ENCODE measurements around the gene FMO5. TPM values are rescaled to one million over a fixed set of nuclear protein-coding genes. Genes with fewer than 3 reads are reported as not detected.
"Not testable (repeated sequence)": the region's sequence is repeated elsewhere in the genome, so short reads cannot be mapped to it uniquely, and the experiment has no call there.

The FMO5 gene
- total RNA-seq, 1 donor from 2014 or later, result 0.47 TPM

DNA sequence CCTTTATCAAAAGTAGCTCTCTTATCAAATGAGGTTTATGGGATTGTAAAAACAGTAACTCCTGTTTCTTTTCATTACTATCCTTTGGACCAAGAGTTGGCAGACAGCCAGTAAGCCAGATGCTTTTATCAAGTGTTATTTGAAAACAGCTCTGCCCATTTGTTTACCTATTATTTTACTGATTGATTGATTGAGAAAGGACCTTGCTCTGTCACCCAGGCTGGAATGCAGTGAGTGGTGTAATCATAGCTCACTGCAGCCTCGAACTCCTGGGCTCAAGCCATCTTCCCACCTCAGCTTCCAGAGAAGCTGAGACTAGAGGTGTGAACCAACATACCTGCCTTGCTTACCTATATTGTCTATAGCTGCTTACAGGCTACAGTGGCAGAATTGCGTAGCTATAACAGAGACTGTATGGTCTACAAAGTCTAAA, 56.5 kb downstream of the FMO5 start:
- TF ChIP-seq, protein P1, sequence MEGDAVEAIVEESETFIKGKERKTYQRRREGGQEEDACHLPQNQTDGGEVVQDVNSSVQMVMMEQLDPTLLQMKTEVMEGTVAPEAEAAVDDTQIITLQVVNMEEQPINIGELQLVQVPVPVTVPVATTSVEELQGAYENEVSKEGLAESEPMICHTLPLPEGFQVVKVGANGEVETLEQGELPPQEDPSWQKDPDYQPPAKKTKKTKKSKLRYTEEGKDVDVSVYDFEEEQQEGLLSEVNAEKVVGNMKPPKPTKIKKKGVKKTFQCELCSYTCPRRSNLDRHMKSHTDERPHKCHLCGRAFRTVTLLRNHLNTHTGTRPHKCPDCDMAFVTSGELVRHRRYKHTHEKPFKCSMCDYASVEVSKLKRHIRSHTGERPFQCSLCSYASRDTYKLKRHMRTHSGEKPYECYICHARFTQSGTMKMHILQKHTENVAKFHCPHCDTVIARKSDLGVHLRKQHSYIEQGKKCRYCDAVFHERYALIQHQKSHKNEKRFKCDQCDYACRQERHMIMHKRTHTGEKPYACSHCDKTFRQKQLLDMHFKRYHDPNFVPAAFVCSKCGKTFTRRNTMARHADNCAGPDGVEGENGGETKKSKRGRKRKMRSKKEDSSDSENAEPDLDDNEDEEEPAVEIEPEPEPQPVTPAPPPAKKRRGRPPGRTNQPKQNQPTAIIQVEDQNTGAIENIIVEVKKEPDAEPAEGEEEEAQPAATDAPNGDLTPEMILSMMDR (conservative IDR thresholded peaks at IDR 0.05), result no peak
- H3K27me3 Mint-ChIP-seq (ENCODE audit: low read depth), result no peaks in the 10 kb centered on the region
- H3K9me3 Mint-ChIP-seq, result peaks cover 3% of the 10 kb centered on the region
- peaks cover 14% of the 10 kb centered on the region for H3K36me3 Mint-ChIP-seq (ENCODE audit: low read depth)
- no peak overlapping the region for H3K4me3 Mint-ChIP-seq
- no peak for DNase-seq (ENCODE audit: low read depth, low spot score)
- no peak overlapping the region for H3K27ac Mint-ChIP-seq (ENCODE audit: unreplicated experiment)
- H3K4me1 Mint-ChIP-seq, result peaks cover 32% of the 10 kb centered on the region

DNA sequence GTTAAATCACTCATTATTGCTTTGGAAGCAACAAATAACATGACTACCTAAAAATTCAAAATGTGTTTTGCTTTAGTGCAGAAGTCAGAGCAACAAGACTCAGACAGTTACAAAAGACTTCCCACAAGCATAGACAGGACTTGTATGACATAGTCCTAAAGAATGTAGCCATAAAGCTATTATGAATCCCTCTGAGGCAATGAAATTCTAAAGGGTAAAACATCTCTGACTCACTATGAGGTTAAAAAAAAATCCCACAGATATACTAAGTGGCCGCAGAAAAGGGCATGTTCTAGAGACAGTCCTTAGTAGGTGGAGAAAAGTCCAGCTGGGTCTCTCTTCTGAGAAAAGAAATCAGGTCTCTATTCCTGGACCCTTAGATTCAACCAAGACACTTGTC, 57.8 kb downstream of the FMO5 start:
- Mint-ChIP-seq H3K36me3 (ENCODE audit: low read depth) (peaks cover 14% of the 10 kb centered on the region), H3K9me3 (no peaks in the 10 kb centered on the region), H3K4me1 (peaks cover 20% of the 10 kb centered on the region), H3K4me3 (no peak overlapping the region), H3K27me3 (ENCODE audit: low read depth) (no peaks in the 10 kb centered on the region), H3K27ac (ENCODE audit: unreplicated experiment) (no peak overlapping the region)
- TF ChIP-seq, protein P1 (conservative IDR thresholded peaks at IDR 0.05), result no peak
- DNase-seq (ENCODE audit: low read depth, low spot score), result no peak

DNA sequence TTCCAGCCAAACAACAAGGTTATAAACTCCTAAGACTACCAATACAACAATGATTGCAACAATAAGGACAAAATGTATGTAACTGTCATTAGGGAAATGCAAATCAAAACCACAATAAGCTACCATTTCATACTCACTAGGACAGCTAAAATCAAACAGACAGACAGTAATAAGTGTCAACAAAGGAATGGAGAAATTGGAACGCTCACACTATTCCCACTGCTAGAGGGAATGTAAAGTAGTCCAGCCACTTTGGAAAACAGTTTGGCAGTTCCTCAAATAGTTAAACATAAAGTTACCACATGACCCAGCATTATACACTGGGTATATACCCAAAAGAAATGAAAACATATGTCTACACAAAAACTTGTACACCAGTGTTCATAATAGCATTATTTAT, 62.1 kb downstream of the FMO5 start:
- Mint-ChIP-seq H3K27me3 (ENCODE audit: low read depth) (no peaks in the 10 kb centered on the region), H3K4me1 (no peaks in the 10 kb centered on the region), H3K9me3 (no peaks in the 10 kb centered on the region), H3K27ac (ENCODE audit: unreplicated experiment) (no peak overlapping the region), H3K4me3 (no peak overlapping the region), H3K36me3 (ENCODE audit: low read depth) (peaks cover 29% of the 10 kb centered on the region)
- TF ChIP-seq, protein P1 (conservative IDR thresholded peaks at IDR 0.05), result no peak
- no peak for DNase-seq (ENCODE audit: low read depth, low spot score)

DNA sequence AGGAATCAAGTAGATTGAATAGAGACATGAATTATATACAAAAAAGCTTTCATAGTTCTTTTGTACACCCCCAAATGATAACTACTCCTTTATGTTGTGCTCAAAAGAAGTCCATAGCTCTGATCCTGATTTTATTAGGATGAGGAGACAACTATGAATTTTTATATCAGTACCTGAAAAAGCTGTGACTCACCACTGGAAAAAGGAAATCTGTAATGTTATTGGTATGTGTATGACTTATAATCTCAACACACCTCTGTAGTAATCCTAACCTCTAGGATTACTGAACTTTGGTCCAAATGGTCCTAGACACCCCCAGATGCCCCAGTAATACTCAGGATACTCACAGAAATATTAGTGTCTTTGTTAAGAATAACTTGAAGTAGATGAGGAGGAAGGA, 63.0 kb downstream of the FMO5 start:
- Mint-ChIP-seq H3K4me1 (no peaks in the 10 kb centered on the region), H3K27ac (ENCODE audit: unreplicated experiment) (no peak overlapping the region), H3K9me3 (no peaks in the 10 kb centered on the region), H3K36me3 (ENCODE audit: low read depth) (peaks cover 32% of the 10 kb centered on the region), H3K27me3 (ENCODE audit: low read depth) (no peaks in the 10 kb centered on the region), H3K4me3 (no peak overlapping the region)
- TF ChIP-seq, protein P1 (conservative IDR thresholded peaks at IDR 0.05), result no peak
- DNase-seq (ENCODE audit: low read depth, low spot score), result no peak

DNA sequence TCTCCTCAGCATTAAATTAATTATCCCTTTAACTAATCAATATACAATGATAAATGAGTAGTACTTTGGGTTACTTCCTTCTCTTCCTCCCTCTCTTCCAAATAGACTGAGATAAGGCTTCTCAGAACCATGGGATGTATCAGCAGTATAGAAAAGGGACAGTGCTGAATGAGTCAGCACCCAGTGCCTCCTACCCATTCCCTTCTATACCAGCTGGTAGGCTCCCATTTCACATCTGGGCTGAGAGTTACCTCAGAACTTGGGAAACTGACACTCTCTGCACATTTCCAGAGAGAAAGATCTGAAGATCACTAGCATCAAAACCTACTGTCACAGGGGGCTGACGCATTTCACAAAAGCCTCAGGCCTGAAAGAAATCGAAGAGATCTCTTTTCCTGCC, 68.0 kb downstream of the FMO5 start:
- peaks cover 26% of the 10 kb centered on the region for H3K36me3 Mint-ChIP-seq (ENCODE audit: low read depth)
- H3K27ac Mint-ChIP-seq (ENCODE audit: unreplicated experiment), result not testable (repeated sequence)

DNA sequence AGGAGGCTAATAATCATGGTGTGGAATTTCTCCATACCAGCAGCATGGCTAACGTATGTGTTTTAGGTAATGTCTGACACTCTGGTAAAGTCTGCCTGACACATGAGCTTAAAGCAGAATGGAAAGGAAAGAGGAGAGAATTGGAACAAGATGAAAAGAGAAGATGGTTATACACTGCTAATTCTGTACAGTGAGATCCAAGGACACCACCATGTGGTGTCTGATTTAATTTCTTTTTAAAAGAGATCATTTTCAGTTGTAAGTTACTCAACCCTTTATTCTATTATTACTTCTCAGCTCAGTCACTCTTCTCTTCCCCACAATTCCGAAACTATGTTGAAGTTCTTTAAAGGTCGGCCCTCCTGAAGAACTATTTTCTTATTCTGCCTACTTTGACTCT, 68.5 kb downstream of the FMO5 start:
- no peaks in the 10 kb centered on the region for H3K9me3 Mint-ChIP-seq
- no peak overlapping the region for H3K4me3 Mint-ChIP-seq
- TF ChIP-seq, protein P1 (conservative IDR thresholded peaks at IDR 0.05), result no peak
- no peak for DNase-seq (ENCODE audit: low read depth, low spot score)
- no peak overlapping the region for H3K27ac Mint-ChIP-seq (ENCODE audit: unreplicated experiment)
- no peaks in the 10 kb centered on the region for H3K4me1 Mint-ChIP-seq
- peaks cover 25% of the 10 kb centered on the region for H3K36me3 Mint-ChIP-seq (ENCODE audit: low read depth)
- no peaks in the 10 kb centered on the region for H3K27me3 Mint-ChIP-seq (ENCODE audit: low read depth)

More for the DNA sequence above, 68.0 kb downstream of the FMO5 start:
- H3K9me3 Mint-ChIP-seq; H3K27me3 Mint-ChIP-seq (ENCODE audit: low read depth); H3K4me3 Mint-ChIP-seq; H3K4me1 Mint-ChIP-seq; DNase-seq (ENCODE audit: low read depth, low spot score): not testable (repeated sequence)

Measured in neural crest cell (in vitro differentiated cells).